Osteoblast (primary cell): ENCODE data around the gene GAB2. TPM values are rescaled to one million over a fixed set of nuclear protein-coding genes. Genes with fewer than 3 reads are reported as not detected.

Experiments used
- DNase-seq: peaks from one replicate; pipeline ENCODE4 v3.0.0; 2011; ENCODE audit warnings: low spot score, mixed read lengths; ENCODE audit not compliant: insufficient read length; ENCODE audit errors: missing footprints
- H2AFZ ChIP-seq: 2 replicates; pipeline ENCODE4 v1.6.0; 2011; ENCODE audit warnings: mild to moderate bottlenecking, low read length
- H3K27ac ChIP-seq: 2 replicates; pipeline ENCODE4 v1.5.1; 2011; ENCODE audit warnings: mild to moderate bottlenecking, low read depth, low read length, moderate library complexity
- H3K27me3 ChIP-seq: 2 replicates; pipeline ENCODE4 v1.6.0; 2012; ENCODE audit warnings: mild to moderate bottlenecking, control low read depth, inconsistent platforms, low read length, moderate library complexity; ENCODE audit not compliant: insufficient read depth
- H3K36me3 ChIP-seq: 2 replicates; pipeline ENCODE4 v1.5.1; 2011; ENCODE audit warnings: mild to moderate bottlenecking, low read length, control low read depth, moderate library complexity; ENCODE audit not compliant: insufficient read depth
- H3K4me1 ChIP-seq: 2 replicates; pipeline ENCODE4 v1.5.1; 2011; ENCODE audit warnings: mild to moderate bottlenecking, low read length, control low read depth, moderate library complexity; ENCODE audit not compliant: insufficient read depth
- H3K4me2 ChIP-seq: 2 replicates; pipeline ENCODE4 v1.6.0; 2011; ENCODE audit warnings: mild to moderate bottlenecking, low read length; ENCODE audit not compliant: insufficient read depth
- H3K4me3 ChIP-seq: fragments of 200-600 bp; sonication (generic); 3 replicates; pipeline ENCODE4 v1.5.1; 2012; ENCODE audit warnings: mild to moderate bottlenecking, low read length, inconsistent platforms; ENCODE audit not compliant: insufficient read depth
- H3K79me2 ChIP-seq: 2 replicates; pipeline ENCODE4 v1.6.0; 2012; ENCODE audit warnings: mild to moderate bottlenecking, low read length, control low read depth, inconsistent platforms; ENCODE audit not compliant: insufficient read depth
- H3K9me3 ChIP-seq: 2 replicates; pipeline ENCODE4 v1.5.1; 2011; ENCODE audit warnings: low read depth, low read length, control low read depth
- H4K20me1 ChIP-seq: 2 replicates; pipeline ENCODE4 v1.6.0; 2012; ENCODE audit warnings: mild to moderate bottlenecking, low read length, control low read depth; ENCODE audit not compliant: insufficient read depth
- CTCF ChIP-seq: IDR thresholded peaks from 2 replicates; pipeline ENCODE4 v1.5.1; 2011; ENCODE audit warnings: mild to moderate bottlenecking, low read depth, low read length, moderate library complexity; ENCODE audit errors: extremely low read depth
- total RNA-seq: library from RNA; depleted of rRNA; stranded (reverse); fragments of >200 nt; gene quantifications from 2 replicates; pipeline ENCODE4 v1.2.3, GENCODE V29; 2012

GAB2 gene
- total RNA-seq, 1 donor, result 18.5 TPM

GRCh38 chr11:78428266-78428636 is 10.6 kb upstream of the GAB2 start:
- Histone ChIP-seq H3K79me2 (no peaks in the 10 kb centered on the region), H3K4me1 (peaks cover 11% of the 10 kb centered on the region), H3K27me3 (no peaks in the 10 kb centered on the region), H3K4me2 (no peak overlapping the region), H3K9me3 (no peaks in the 10 kb centered on the region), H3K27ac (no peak overlapping the region), H2AFZ (no peak overlapping the region), H4K20me1 (no peaks in the 10 kb centered on the region), H3K4me3 (no peak overlapping the region), H3K36me3 (no peaks in the 10 kb centered on the region)
- DNase-seq, result no peak
- no peak for TF ChIP-seq CTCF

DNA sequence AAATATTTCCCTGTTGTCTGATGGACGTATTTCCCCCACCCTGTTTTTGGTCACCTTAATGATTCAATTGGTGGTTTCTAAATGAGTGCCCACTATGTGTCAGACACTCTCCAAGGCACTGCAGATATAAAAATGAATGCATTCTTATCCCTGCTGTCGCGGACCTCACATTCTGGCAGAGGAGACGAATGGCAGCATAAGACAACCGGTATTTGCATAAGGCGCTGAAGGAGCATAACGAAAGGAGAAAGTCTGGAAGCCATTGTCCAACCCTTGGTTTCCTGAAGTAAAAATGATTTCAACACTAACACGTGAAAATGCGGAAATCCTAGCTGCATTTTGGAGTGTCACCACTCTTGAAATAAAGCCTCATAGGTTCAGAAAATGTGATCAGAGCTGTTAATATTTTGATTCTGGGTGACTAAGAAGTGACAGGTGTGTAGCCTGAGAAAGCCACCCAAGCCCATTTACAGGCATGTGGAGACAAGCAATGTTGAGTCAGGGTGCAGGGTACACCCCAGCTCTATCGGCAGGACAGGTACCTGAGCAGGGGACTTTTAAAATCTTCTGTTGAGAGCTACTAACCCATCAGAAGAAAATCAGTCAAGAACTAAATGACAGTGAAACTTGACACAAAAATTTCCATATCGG is 10.1 kb upstream of the GAB2 start:
- Histone ChIP-seq H3K4me3 (no peak overlapping the region), H3K4me2 (no peak overlapping the region), H3K27me3 (no peaks in the 10 kb centered on the region), H3K79me2 (no peaks in the 10 kb centered on the region), H3K4me1 (peaks cover 11% of the 10 kb centered on the region), H3K9me3 (no peaks in the 10 kb centered on the region), H2AFZ (no peak overlapping the region), H3K27ac (no peak overlapping the region), H3K36me3 (no peaks in the 10 kb centered on the region), H4K20me1 (no peaks in the 10 kb centered on the region)
- no peak for TF ChIP-seq CTCF
- no peak for DNase-seq

DNA sequence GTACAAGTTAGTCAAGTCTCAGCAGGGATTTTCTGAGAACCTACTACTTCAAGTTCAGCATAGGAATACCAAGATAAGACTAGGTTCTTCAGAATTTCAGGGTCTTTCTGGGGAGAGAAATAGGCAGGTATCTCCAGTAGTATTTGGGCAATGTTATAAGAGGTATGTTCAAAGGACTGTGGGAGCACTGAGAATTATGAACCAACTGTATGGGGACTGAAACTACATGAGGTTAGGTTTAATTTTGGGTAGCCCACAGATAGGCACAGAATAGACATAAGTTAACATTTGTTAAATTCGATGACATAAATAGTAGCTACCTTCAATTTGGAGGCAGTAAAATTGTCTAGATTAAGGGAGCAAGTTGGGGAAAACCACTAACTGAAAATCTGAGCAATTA is 9.2 kb upstream of the GAB2 start:
- peaks cover 8% of the 10 kb centered on the region for H3K4me1 ChIP-seq
- no peaks in the 10 kb centered on the region for H4K20me1 ChIP-seq
- no peak for TF ChIP-seq CTCF
- H3K27me3 ChIP-seq, result no peaks in the 10 kb centered on the region
- H2AFZ ChIP-seq, result no peak overlapping the region
- no peak overlapping the region for H3K4me3 ChIP-seq
- H3K27ac ChIP-seq, result no peak overlapping the region
- H3K79me2 ChIP-seq, result no peaks in the 10 kb centered on the region
- no peak overlapping the region for H3K4me2 ChIP-seq
- no peaks in the 10 kb centered on the region for H3K36me3 ChIP-seq
- H3K9me3 ChIP-seq, result no peaks in the 10 kb centered on the region
- no peak for DNase-seq

- H3K79me2 ChIP-seq, result no peaks in the 10 kb centered on the region
- H3K27ac ChIP-seq, result no peak overlapping the region
- H3K9me3 ChIP-seq, result no peaks in the 10 kb centered on the region
- no peaks in the 10 kb centered on the region for H3K36me3 ChIP-seq
- no peak for TF ChIP-seq CTCF
- no peak for DNase-seq
- no peak overlapping the region for H2AFZ ChIP-seq
- no peaks in the 10 kb centered on the region for H4K20me1 ChIP-seq
- H3K4me2 ChIP-seq, result no peak overlapping the region
- no peak overlapping the region for H3K4me3 ChIP-seq
- peaks cover 15% of the 10 kb centered on the region for H3K4me1 ChIP-seq
- H3K27me3 ChIP-seq, result no peaks in the 10 kb centered on the region
Observed at GRCh38 chr11:78425399-78426070, 7.9 kb upstream of the GAB2 start.
